ENCODE data around the gene RGS18. TPM values are rescaled to one million over a fixed set of nuclear protein-coding genes. Genes with fewer than 3 reads are reported as not detected.

Gene RGS18
- total RNA-seq, 1 donor from 2014 or later: 9.9 TPM

Other genes starting within 250 kb of the RGS18 start
- gene RGS21, start 158.5 kb downstream of the RGS18 start, total RNA-seq (ENCODE audit: insufficient read depth, low replicate concordance): 3.1 TPM

Data from umbilical cord (tissue), 1 donor.